ENCODE measurements around the gene SUPT20H. TPM values are rescaled to one million over a fixed set of nuclear protein-coding genes. Genes with fewer than 3 reads are reported as not detected.

SUPT20H gene
- total RNA-seq = 10 to 100 TPM; 19.4 to 23.7 (median 21.6) TPM
- 10 to 100 TPM; 14.3 to 30.1 (median 25.7) TPM for polyA plus RNA-seq
- long read RNA-seq, donor 1, partial matches to known transcripts = 1 of 9 reads
- long read RNA-seq, donor 1, other reads (novel, unspliced or antisense) = 6 of 9 reads
- long read RNA-seq, donor 2, partial matches to known transcripts = 7 of 30 reads
- long read RNA-seq, donor 2, other reads (novel, unspliced or antisense) = 21 of 30 reads

- Histone ChIP-seq H3K4me1 (peaks cover 13% of the 10 kb centered on the region), H3K9me3 (peaks cover 5% of the 10 kb centered on the region), H3K4me3 (peak within 1 kb of the TSS; percentile 99), H3K27me3 (ENCODE audit: insufficient read depth in 3 of 3, low read length in 2 of 3) (no peaks in the 10 kb centered on the region), H3K27ac (peak within 1 kb of the TSS; percentile 96), H3K36me3 (ENCODE audit: insufficient read depth in 1 of 2, low read depth in 1 of 2) (no peaks in the 10 kb centered on the region)
- ATAC-seq = peak; percentile 99 to 100 (median 99)
- WGBS, 3 donors = 0 to 1% (median 1%) methylated on average over 66 to 75 of the region's 75 CpGs
- intact Hi-C loops (cut with DNase I) = no loop called here
- DNase-seq = peak; percentile 94 to 97
- TF ChIP-seq CTCF (IDR thresholded peaks at IDR 0.05) = no peak
Measured at GRCh38 chr13:37058910-37059847, at the start of gene SUPT20H. TSS of gene SUPT20H (minus strand) at chr13:37059688. CDS start at chr13:37051490, 8,198 bp downstream.

GRCh38 chr13:37109051-37109678 is 49.7 kb upstream of the SUPT20H start:
- Histone ChIP-seq H3K4me1 (no peaks in the 10 kb centered on the region), H3K27me3 (ENCODE audit: insufficient read depth in 3 of 3, low read length in 2 of 3) (no peaks in the 10 kb centered on the region), H3K9me3 (no peaks in the 10 kb centered on the region), H3K36me3 (ENCODE audit: insufficient read depth in 1 of 2, low read depth in 1 of 2) (no peaks in the 10 kb centered on the region), H3K27ac (no peak overlapping the region), H3K4me3 (no peak overlapping the region)
- no peak for ATAC-seq
- intact Hi-C loops (cut with DNase I) = no loop called here
- WGBS, 3 donors = 3 to 11% (median 3%) methylated on average over 1 of the region's 1 CpG
- peak; percentile 49 for TF ChIP-seq CTCF (IDR thresholded peaks at IDR 0.05)
- no peak for DNase-seq

- Histone ChIP-seq H3K36me3 (ENCODE audit: insufficient read depth in 1 of 2, low read depth in 1 of 2) (no peaks in the 10 kb centered on the region), H3K9me3 (no peaks in the 10 kb centered on the region), H3K4me3 (no peak overlapping the region), H3K4me1 (no peaks in the 10 kb centered on the region), H3K27me3 (ENCODE audit: insufficient read depth in 3 of 3, low read length in 2 of 3) (no peaks in the 10 kb centered on the region), H3K27ac (no peak overlapping the region)
- no peak for TF ChIP-seq CTCF (IDR thresholded peaks at IDR 0.05)
- 75 to 85% (median 83%) methylated on average over 1 of the region's 1 CpG for WGBS, 3 donors
- DNase-seq = no peak
- intact Hi-C loops (cut with DNase I) = loop anchor here in 1 of 2 donors (2.0 kb wide), 1 partner anchor 495 kb away; no protein-coding TSS in a partner anchor
- ATAC-seq = no peak
Measured at GRCh38 chr13:37107868-37108267, 48.4 kb upstream of the SUPT20H start.

GRCh38 chr13:37107456-37107855 is 48.0 kb upstream of the SUPT20H start:
- intact Hi-C loops (cut with DNase I) = loop anchor here in 1 of 2 donors (2.0 kb wide), 1 partner anchor 495 kb away; no protein-coding TSS in a partner anchor
- no peaks in the 10 kb centered on the region for H3K36me3 ChIP-seq (ENCODE audit: insufficient read depth in 1 of 2, low read depth in 1 of 2)
- H3K27me3 ChIP-seq (ENCODE audit: insufficient read depth in 3 of 3, low read length in 2 of 3) = no peaks in the 10 kb centered on the region
- 65 to 68% (median 66%) methylated on average over 4 of the region's 4 CpGs for WGBS, 3 donors
- no peak for TF ChIP-seq CTCF (IDR thresholded peaks at IDR 0.05)
- H3K9me3 ChIP-seq = no peaks in the 10 kb centered on the region
- ATAC-seq (no peak), DNase-seq (no peak)
- no peak overlapping the region for H3K27ac ChIP-seq
- no peaks in the 10 kb centered on the region for H3K4me1 ChIP-seq
- no peak overlapping the region for H3K4me3 ChIP-seq
